ENCODE data around the gene SIRT6. TPM values are rescaled to one million over a fixed set of nuclear protein-coding genes. Genes with fewer than 3 reads are reported as not detected.

Gene SIRT6
- polyA plus RNA-seq, 1 donor from 2014 or later = 42.8 TPM

DNA sequence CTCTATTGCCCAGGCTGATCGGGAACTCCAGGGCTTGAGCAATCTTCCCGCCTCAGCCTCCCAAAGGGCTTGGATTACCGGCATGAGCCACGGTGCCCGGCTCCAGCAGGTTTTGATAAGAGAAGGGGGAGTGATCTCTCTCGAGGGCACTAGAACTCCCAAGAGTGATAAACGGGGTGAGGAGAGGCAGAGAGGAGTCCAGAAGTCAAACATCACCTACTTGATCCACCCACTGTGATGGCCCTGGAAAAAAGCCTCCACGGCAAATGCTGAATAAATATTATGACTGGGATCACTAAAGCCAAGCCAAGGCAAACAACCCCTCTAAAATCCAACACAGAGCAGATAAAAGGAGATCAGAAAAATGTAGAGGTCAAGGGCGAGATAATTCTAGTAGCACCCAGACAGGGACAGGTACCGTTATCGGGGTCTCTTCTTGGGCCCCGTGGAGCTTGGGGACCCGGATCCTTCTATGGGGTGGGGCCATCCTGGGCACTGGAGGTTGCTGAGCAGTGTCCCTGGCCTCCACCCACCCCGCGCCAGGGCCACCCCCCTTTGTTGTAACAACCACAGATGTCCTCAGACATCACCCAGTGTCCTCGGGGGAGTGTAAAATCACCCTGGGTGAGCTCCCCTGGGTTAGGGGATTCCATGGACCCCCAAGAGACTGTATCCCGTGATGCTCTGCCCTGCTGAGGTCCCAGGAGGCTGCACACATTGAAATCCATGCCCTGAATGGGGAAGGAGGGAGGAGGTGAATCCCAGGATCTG is 32.7 kb downstream of the SIRT6 start:
- Histone ChIP-seq H3K9me3 (ENCODE audit: low read length) (no peaks in the 10 kb centered on the region), H3K4me2 (ENCODE audit: low read length) (no peak overlapping the region), H4K20me1 (ENCODE audit: insufficient read depth) (no peaks in the 10 kb centered on the region), H3K27ac (ENCODE audit: low read length) (no peak overlapping the region), H3K9me2 (ENCODE audit: insufficient read depth, low read length) (no peaks in the 10 kb centered on the region), H3K4me3 (ENCODE audit: low read length) (no peak overlapping the region), H3K9ac (ENCODE audit: low read length) (no peak overlapping the region), H2AFZ (ENCODE audit: low read depth, low read length) (no peak overlapping the region), H3K27me3 (ENCODE audit: insufficient read depth, low read depth, low read length) (no peaks in the 10 kb centered on the region), H3K36me3 (ENCODE audit: insufficient read depth, low read length) (no peaks in the 10 kb centered on the region), H3F3A (ENCODE audit: insufficient read depth, low read length, poor library complexity, severe bottlenecking) (no peaks in the 10 kb centered on the region), H3K79me2 (replicated peaks; ENCODE audit: insufficient read depth, low read length) (no peaks in the 10 kb centered on the region)
- TF ChIP-seq, protein P1, sequence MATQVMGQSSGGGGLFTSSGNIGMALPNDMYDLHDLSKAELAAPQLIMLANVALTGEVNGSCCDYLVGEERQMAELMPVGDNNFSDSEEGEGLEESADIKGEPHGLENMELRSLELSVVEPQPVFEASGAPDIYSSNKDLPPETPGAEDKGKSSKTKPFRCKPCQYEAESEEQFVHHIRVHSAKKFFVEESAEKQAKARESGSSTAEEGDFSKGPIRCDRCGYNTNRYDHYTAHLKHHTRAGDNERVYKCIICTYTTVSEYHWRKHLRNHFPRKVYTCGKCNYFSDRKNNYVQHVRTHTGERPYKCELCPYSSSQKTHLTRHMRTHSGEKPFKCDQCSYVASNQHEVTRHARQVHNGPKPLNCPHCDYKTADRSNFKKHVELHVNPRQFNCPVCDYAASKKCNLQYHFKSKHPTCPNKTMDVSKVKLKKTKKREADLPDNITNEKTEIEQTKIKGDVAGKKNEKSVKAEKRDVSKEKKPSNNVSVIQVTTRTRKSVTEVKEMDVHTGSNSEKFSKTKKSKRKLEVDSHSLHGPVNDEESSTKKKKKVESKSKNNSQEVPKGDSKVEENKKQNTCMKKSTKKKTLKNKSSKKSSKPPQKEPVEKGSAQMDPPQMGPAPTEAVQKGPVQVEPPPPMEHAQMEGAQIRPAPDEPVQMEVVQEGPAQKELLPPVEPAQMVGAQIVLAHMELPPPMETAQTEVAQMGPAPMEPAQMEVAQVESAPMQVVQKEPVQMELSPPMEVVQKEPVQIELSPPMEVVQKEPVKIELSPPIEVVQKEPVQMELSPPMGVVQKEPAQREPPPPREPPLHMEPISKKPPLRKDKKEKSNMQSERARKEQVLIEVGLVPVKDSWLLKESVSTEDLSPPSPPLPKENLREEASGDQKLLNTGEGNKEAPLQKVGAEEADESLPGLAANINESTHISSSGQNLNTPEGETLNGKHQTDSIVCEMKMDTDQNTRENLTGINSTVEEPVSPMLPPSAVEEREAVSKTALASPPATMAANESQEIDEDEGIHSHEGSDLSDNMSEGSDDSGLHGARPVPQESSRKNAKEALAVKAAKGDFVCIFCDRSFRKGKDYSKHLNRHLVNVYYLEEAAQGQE (IDR thresholded peaks at IDR 0.05; ENCODE audit: borderline replicate concordance) = no peak
- TF ChIP-seq TAF1 (IDR thresholded peaks at IDR 0.05; ENCODE audit: low read depth) = no peak
- TF ChIP-seq SMC3 (conservative IDR thresholded peaks at IDR 0.05; ENCODE audit: poor library complexity) = no peak
- no peak for TF ChIP-seq EP300 (conservative IDR thresholded peaks at IDR 0.05; ENCODE audit: poor library complexity, severe bottlenecking)
- TF ChIP-seq POLR2AphosphoS5 (IDR thresholded peaks at IDR 0.05) = no peak
- TF ChIP-seq MXI1 (conservative IDR thresholded peaks at IDR 0.05; ENCODE audit: poor library complexity, severe bottlenecking) = no peak
- TF ChIP-seq EZH2 (IDR thresholded peaks at IDR 0.05; ENCODE audit: borderline replicate concordance, insufficient read depth, low read length, poor library complexity, severe bottlenecking) = no peak
- TF ChIP-seq, protein P2, sequence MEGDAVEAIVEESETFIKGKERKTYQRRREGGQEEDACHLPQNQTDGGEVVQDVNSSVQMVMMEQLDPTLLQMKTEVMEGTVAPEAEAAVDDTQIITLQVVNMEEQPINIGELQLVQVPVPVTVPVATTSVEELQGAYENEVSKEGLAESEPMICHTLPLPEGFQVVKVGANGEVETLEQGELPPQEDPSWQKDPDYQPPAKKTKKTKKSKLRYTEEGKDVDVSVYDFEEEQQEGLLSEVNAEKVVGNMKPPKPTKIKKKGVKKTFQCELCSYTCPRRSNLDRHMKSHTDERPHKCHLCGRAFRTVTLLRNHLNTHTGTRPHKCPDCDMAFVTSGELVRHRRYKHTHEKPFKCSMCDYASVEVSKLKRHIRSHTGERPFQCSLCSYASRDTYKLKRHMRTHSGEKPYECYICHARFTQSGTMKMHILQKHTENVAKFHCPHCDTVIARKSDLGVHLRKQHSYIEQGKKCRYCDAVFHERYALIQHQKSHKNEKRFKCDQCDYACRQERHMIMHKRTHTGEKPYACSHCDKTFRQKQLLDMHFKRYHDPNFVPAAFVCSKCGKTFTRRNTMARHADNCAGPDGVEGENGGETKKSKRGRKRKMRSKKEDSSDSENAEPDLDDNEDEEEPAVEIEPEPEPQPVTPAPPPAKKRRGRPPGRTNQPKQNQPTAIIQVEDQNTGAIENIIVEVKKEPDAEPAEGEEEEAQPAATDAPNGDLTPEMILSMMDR (IDR thresholded peaks at IDR 0.05; ENCODE audit: poor library complexity, severe bottlenecking) = no peak
- no peak for TF ChIP-seq RAD21 (conservative IDR thresholded peaks at IDR 0.05)

DNA sequence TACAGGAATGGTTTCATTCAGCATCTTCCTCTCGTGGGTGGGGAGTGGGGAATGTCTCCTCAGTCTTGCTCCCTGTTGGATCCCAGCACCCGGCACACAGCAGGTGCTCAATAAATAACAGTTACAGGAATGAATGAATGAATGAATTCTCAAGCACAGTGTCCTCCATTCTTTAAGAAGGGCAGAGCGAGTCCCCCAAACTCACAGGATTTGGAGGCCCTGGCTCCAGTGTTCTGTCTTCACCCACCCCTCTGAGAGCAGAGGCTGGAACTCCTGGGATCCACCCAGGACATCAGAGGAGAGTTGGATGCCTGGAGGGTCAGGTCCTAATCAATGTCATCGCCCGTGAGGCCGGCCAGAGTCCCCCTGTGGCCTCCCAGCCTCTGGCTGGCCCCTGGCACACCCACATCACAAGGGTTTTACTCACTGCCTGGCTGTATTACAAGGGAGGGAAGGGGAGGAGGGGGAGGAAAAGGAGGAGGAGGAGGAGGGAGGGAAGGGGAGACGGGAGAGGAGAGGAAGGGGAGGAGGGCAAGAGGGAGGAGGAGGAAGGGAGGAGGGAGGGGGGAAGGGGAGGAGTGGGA is 37.6 kb downstream of the SIRT6 start:
- no peaks in the 10 kb centered on the region for H3F3A ChIP-seq (ENCODE audit: insufficient read depth, low read length, poor library complexity, severe bottlenecking)
- no peak overlapping the region for H3K4me3 ChIP-seq (ENCODE audit: low read length)
- H3K9me3 ChIP-seq (ENCODE audit: low read length) = no peaks in the 10 kb centered on the region
- H3K36me3 ChIP-seq (ENCODE audit: insufficient read depth, low read length) = no peaks in the 10 kb centered on the region
- no peak overlapping the region for H3K9ac ChIP-seq (ENCODE audit: low read length)
- H3K79me2 ChIP-seq (replicated peaks; ENCODE audit: insufficient read depth, low read length) = no peaks in the 10 kb centered on the region
- no peak for TF ChIP-seq MXI1 (conservative IDR thresholded peaks at IDR 0.05; ENCODE audit: poor library complexity, severe bottlenecking)
- TF ChIP-seq RAD21 (conservative IDR thresholded peaks at IDR 0.05) = no peak
- no peak for TF ChIP-seq EP300 (conservative IDR thresholded peaks at IDR 0.05; ENCODE audit: poor library complexity, severe bottlenecking)
- no peak for TF ChIP-seq SMC3 (conservative IDR thresholded peaks at IDR 0.05; ENCODE audit: poor library complexity)
- TF ChIP-seq, protein P2 (IDR thresholded peaks at IDR 0.05; ENCODE audit: poor library complexity, severe bottlenecking) = no peak
- no peak for TF ChIP-seq POLR2AphosphoS5 (IDR thresholded peaks at IDR 0.05)
- TF ChIP-seq, protein P1 (IDR thresholded peaks at IDR 0.05; ENCODE audit: borderline replicate concordance) = no peak
- TF ChIP-seq TAF1 (IDR thresholded peaks at IDR 0.05; ENCODE audit: low read depth) = no peak
- no peak for TF ChIP-seq EZH2 (IDR thresholded peaks at IDR 0.05; ENCODE audit: borderline replicate concordance, insufficient read depth, low read length, poor library complexity, severe bottlenecking)
- no peaks in the 10 kb centered on the region for H3K27me3 ChIP-seq (ENCODE audit: insufficient read depth, low read depth, low read length)
- no peak overlapping the region for H3K4me2 ChIP-seq (ENCODE audit: low read length)
- H3K27ac ChIP-seq (ENCODE audit: low read length) = no peak overlapping the region
- H4K20me1 ChIP-seq (ENCODE audit: insufficient read depth) = no peaks in the 10 kb centered on the region
- no peak overlapping the region for H2AFZ ChIP-seq (ENCODE audit: low read depth, low read length)
- H3K9me2 ChIP-seq (ENCODE audit: insufficient read depth, low read length) = no peaks in the 10 kb centered on the region
